GM19372 (cell line): ENCODE data around the gene GSG1L.
"Not testable (repeated sequence)": the region's sequence is repeated elsewhere in the genome, so short reads cannot be mapped to it uniquely, and the experiment has no call there.

Experiments used
- ATAC-seq: cut with Tn5 transposase; IDR thresholded peaks from one replicate; pipeline ENCODE4 v1.9.1; 2021; ENCODE audit warnings: mild to moderate bottlenecking, low read depth, moderate library complexity; ENCODE audit not compliant: unreplicated experiment

GSG1L gene

DNA sequence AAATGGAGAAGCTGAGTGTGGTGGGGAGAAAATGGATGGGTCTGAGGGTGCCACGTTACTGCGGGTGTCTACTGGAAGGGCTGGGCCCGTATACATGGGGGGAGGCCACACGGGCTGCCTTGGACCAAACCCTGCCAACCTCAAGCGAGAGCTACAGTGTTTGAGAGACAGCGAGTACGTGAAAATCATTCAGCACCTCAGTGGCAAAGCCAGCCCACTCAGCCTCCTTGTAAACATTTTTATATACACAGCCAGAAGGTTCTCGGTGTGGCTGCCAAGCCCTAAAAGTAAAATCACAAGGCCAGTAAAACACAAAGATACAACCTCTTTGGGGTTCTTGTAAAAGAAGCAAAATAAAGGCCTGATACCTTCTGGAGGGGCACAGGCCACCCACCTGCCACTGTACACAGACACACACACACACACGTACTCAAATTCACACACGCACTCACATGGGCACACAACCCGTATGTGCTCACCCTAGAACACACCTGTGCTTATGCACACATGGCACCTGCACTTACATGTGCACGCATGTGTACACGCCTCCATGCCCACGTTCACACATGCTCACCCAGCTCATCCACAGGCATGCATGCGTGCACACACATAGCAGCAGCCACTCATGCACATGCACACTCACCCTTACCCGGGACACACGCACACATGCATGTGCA is 102.8 kb downstream of the GSG1L start:
- no peak for ATAC-seq

DNA sequence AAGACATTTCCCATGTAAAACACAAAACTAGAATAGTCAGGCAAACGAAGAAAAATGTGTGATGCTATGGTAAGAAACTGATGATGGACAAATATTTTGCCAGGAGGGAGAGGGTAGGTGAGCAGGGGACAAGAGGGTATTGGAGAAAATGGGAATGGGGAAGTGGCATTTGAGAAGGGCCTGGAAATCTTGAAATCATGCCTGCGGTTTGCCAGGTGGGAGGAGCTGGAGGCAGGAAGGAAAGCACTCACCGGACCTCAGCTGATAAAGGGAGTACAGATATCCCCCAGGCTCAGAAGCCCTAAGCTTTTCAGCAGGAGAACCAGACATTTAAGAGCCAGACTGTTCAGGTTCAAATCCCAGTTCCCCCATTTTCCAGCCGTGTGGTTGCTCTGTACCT is 103.6 kb downstream of the GSG1L start:
- no peak for ATAC-seq

DNA sequence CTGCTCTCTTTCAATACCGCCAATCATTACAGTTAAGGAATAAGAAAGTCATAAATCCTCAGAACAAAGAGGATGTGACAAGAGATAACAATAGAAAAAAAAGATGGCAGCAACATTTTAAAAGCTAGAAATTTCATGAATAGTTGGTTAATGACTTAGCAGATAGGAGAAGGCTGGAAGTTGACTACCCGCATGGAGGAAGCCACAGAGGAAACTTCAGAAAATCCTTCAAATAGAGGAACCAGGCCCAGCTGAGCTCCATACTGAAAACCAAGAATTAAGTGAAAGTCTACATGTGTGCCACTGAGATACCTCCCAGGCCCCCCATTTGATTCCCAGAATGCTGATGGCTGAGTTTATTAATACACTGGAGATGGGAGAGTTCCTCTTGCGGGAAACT is 109.3 kb downstream of the GSG1L start:
- ATAC-seq: no peak

DNA sequence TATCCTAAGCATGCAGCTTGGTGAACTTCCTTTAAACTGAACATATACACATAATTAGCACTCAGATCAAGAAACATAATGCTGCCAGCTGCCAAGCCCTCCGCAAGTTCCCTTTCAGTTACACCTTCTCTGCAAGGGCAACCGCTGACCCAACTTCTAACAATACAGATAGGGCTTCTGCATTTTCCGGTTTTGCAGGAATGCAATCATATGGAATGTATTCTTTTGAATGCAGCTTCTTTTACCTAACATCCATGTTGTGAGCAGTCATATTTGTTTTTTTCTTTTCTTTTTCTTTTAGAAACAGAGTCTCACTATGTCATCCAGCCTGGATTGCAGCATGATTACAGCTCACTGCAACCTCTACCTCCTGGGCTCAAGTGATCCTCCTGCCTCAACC is 110.7 kb downstream of the GSG1L start:
- ATAC-seq: no peak

DNA sequence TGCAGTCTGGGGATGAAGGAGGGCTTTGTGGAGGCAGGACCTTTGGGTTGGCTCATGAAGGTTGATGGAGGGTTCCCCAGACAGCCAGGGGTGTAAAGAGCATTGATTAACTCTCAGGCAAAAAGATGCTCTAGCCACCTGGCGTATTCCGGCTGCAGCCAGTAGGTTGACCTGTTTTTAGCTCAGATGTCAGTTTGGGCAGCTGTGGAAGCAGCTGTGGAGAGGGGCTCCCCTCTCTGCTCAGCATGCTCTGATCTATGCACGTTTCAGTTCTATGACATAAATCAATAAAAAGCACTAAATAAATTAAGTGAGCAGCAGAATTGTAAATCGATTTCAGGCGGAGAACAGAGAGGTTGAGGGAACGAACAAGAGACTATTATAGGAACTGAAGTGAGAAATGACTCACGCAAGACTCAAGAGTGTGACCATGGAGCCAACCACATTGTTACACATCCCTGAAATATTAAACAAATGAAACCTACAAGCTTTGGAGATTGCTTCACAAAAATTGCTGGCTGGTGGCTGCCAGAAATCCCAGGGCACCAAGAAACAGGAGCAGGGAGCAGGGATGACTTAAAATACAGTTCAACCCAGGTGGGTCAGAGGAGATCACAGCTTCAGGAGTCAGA is 111.9 kb downstream of the GSG1L start:
- no peak for ATAC-seq

DNA sequence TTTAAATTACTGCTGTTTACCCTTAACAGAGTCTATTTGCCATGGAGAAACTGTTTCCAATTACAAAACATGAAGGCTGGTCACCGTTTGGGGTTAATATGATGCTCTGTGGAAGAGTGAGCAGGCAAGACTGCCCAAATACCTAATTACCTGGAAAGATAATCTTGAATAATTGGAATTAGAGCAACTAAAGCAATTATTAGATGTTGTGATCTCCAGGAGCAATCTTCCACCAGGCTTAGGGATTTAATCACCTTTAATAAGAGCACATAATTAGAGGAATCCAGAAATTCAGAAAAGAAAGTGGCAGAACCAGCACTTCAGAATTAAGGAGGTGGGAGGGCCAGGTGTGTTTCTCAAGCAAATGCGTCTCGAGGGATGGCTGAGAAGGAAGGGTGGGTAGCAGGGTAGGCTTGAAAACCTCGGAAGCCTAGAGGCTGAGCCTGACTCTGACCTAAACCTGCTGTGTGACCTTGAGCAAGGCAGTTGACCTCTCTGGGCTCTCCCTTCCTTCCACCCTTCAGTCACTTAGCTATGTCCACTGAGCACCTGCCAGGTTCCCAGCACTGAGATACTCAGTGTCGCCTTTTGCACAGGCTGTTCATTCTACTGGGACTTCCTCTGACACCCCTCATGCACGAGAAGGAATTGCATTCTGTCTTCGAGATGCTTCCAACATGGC is 113.2 kb downstream of the GSG1L start:
- no peak for ATAC-seq

DNA sequence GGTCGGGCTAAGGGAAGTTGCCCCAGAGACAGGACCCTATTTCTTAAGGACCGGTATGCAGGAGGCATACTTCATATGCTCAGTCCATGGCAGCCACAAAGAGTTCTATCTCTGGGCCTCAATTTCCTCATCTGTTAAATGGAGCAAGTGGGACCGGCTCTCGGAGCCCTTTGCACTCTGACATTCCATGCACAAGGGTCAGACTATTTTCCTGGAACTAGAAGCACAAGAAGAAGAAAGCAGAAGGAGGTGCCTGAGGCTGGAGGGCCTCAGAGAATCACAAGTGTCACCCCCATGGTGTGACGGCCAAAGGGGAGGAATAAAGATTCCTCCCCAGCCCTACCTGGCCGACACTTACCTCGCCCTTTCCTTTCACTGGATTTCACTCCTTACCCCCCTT is 115.8 kb downstream of the GSG1L start:
- ATAC-seq: no peak

DNA sequence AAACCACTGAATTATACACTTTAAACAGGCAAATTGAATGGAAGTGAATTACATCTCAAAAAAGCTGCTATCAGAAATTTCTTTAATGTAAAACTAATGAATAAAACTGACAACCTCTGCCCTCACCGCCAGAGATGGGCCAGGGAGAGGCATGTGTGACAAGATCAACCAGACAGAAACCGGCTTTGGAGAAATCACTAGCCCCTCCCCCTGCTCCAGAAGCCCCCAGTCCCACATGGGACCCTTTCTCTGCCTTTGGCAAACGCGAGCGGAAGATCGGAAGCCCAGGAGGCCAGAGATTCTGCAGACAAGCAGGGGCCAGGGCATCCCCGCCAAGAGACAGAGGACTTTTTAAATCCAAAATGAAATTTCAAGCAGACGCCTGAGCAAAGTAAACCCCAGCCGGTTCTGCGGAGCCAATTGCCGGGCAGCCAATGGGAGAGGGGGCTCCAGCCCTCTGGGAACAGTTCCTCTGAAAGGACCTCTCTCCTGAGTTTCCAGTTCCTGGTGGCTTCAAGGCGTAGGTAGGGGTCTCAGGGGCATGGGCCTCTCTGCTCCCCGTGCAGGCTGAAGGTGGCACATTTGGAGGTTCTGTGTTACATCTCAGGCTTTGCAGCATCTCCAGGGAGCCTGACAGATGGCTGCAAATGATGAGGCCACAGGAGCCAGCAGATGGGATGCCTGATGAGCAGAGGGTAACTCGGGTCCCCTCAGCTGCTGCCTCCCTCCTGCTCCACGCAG is 118.1 kb downstream of the GSG1L start:
- ATAC-seq: no peak

DNA sequence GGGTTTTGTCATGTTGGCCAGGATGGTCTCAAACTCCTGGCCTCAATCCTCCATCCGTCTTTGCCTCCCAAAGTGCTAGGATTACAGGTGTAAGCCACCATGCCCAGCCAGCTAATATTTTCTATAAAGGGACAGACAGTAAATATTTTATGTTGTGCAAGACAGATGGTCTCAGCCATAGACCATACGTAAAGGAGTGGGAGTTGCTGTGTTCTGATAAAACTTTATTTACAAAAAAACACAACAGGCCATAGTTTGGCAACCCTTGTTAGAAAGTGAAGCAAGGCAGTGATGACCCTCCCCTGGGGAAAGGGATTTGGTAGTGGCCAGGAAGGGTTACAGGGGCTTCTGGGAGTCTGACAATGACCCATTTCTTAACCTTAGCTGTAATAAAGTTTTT is 119.7 kb downstream of the GSG1L start:
- ATAC-seq: no peak

DNA sequence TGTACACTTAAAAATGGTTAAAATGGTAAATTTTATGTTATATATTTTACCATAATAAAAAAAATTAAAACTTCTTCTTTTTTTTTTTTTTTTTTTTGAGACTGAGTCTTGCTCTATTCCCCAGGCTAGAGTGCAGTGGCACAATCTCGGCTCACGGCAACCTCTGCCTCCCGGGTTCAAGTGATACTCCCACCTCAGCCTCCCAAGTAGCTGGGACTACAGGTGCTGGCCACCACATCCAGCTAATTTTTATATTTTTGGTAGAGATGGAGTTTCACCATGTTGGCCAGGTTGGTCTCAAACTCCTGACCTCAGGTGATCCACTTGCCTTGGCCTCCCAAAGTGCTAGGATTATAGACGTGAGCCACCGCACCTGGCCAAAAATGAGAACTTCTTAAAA is 121.4 kb downstream of the GSG1L start:
- ATAC-seq: not testable (repeated sequence)

DNA sequence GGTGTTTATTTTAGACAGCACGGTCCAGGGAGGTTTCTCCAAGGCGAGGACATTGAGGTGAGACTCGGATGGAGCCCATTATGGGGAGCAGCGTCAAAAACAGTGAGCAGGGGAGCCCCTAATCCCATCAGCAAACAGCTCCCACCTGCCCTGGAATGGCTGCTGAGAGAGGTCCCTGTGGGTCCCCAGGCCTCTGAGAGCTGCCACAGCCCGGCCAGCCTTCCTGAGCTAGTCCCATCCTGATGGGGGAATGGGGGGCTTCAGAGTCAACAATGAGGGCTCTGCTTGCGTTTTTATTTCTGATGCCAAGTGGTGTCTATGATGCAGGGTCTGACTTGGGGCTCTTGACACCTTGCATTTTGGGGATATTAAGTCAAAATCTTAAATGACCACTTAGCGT is 128.4 kb downstream of the GSG1L start:
- ATAC-seq: no peak

DNA sequence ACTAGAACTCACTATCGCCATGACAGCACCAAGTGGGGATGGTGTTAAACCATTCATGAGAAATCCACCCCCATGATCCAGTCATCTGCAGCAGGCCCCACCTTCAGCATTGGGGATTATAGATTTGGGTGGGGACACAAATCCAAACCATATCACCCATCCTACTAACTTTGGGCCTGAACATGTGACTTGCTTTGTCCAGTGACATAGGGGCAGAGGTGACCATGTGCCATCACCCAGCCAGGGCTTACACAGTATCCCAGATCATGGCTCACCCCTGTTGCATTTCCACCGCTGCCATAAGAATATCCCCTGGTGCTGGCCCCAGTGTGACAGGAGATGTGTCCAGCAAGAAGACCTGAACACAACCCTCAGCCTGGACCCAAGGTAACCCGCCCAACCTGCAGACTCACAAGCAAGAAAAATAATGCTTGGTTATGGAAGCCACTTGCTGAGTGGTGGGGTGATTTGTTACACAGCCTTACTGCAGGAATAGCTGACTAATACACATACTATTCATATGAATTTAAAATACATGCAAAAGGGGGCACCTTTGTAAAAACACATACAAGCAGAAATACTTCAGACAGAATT is 130.9 kb downstream of the GSG1L start:
- ATAC-seq: no peak

DNA sequence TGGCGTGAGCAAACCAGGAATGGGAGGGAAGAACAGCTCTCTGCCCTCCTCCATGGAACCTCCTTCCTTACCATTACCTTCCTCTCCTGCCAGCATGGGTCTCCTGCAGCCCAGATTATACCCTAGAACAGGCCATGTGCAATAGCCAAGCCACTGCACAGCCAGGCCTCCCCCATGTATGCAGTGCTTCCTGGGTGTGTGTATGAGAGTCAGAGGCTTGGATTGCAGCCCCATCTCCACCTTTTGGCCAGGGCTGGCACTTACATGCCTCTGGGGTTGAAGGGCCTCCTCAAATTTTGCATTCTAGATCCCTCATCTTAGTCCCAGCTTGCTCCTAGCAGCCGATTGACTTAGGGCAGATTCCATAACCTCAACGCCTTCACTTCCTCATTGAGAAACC is 133.7 kb downstream of the GSG1L start:
- ATAC-seq: no peak

DNA sequence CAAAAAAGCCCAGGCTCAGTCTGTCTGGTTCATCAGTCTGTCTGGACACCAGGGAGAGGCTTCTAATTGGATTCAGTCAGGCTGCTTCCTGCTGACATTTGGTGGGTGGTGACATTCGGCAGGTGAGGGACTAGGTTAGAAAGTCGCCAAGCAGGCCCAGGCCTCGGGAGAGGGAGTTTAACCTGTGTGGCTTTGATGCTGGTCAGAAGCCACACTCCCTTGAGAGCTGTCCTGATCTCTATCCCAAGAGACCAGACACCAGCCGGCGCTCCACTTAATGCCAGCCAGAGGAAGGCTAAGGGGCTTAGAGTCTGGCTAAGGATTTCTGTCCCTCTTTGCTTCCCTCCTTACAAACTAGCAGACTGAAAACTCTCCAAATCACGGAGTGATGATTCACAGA is 135.0 kb downstream of the GSG1L start:
- no peak for ATAC-seq

DNA sequence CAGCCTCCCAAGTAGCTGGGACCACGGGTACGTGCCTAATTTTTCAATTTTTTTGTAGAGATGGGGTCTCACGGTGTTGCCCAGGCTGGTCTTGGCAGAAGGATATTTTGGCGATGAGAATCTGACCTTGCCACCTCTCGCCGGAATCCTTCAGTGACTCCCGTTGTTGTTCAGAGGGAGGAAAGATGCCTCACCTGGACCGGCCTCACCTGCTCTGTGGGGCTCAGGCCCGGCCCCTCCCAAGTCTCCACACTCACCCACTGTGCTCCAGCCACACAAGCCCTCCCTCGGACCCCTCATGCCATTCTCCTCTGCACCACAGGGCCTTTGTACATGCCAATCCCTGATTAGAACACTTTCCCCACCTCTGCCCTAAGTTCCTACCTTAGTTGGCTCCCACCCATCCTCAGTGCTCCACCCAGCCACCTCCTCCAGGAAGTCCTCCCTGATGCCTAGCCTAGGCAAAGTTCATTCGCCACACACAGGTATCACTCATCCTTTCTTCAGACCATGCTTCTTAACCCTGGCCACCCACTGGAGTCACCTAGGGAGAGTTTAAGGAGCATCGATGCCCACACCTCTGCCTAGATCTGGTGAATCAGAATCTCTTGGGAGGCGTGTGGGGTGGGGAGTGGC is 136.1 kb downstream of the GSG1L start:
- ATAC-seq: no peak

DNA sequence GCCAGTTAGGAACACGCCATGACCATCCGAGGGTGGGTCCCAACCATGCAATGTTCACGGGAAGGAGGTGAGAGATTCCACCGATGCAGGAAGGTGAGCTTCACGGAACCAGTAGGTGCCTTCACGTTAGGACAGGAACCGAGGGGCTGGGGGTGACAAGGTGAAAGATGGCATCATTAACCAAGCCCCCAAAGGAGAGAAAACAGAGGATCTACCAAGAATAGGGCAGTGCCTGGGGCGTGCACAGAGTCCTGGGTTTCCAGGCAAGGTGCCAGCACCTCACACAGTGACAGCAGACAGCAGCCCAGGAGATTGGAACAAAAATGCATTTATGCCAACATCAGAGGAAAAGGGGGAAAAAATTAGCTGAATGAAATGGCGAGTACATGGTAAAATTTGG is 137.9 kb downstream of the GSG1L start:
- ATAC-seq: no peak

DNA sequence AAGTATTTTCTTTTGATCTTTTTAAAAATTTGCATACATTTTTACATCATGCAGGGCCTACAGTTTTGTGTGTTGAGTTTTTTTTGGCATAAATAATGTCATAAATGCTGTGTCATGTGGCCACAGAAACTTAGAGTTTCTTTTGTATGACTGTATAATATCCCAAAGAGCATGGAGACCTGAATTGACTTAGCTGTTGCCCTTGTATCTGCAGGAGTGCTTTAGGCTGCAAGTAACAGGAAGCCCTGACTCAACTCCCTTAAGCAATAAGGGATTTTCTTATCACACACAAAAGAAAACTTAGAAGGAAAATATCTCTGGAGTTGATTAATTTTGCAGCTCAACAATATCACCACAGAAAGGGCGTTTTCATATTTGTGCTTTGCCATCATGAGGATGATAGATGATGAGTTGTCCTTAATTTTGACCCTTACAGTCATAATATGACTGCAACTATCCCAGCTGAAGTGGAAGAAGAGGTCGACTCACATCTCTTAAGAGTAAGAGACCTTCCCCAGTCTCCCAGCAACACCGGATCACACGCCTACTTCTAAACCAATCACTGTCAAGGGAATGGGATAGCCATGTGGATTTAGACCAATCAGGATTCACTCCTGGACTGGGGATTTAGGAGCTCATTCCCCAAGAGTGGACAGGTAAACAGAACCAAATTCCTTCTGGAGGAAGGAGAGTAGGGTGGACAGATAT is 138.9 kb downstream of the GSG1L start:
- ATAC-seq: no peak

DNA sequence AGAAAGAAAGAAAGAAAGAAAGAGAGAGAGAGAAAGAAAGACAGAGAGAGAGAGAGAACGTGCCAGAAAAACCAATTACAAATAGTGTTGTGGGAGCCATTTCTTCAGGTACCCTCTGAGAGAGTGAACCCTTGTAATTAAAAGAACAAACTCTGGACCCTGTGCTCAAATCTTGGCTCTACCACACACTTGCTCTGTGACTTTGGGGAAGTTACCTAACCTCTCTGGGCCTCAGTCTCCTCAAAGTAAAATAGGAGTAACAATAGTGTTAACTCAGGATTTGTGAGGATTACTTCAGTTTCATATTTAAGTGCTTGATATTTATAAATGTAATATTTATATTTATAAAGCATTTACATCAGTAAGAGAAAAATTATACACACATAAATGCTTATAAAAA is 139.8 kb downstream of the GSG1L start:
- ATAC-seq: no peak

DNA sequence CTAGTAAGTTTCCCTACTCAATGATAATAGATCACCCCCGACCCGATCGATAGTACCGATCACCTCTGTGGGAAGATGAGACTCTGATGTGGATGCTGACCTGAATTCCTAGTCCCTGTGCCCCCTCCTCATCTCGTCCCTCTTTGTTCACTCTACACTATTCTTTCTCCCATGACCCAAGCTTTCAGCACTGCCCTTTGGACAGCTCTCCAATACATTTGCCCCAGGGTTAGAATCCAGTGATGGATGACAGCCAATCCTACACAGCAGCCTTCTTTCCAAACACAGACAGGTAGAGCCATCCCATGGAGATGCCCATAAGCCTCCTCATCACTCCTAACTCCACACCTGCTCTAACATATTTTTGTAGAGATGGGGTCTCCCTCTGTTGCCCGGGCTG is 141.1 kb downstream of the GSG1L start:
- ATAC-seq: no peak

DNA sequence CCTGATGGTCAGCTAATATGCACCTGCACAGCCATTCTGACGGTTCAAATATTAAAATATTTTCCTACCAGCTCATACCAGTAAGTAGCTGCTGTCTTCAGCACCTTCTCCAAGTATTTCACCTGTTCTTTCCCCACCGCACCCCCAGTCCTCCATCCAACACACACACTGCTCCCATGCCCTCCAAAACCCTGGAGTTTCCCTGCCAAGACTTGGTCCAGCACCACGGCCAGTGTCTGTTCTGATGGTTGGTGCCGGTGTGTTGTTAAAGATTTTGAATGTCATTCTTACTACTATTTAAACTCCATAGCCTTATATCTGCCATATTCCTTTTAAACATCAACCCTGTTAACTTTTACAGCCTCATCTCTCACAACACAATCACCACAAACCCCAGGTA is 142.4 kb downstream of the GSG1L start:
- no peak for ATAC-seq
